GM12878 (cell line): Measurements from ENCODE around the gene ACP3.

Source experiments
- ATF7 ChIP-seq: fragments of 450-650 bp; IDR thresholded peaks from 2 replicates; pipeline ENCODE4 v1.6.1; 2016; ENCODE audit warnings: low read depth, mild to moderate bottlenecking
- BACH1 ChIP-seq: fragments of 450-650 bp; IDR thresholded peaks from 2 replicates; pipeline ENCODE4 v1.6.1; 2017; ENCODE audit warnings: mild to moderate bottlenecking, borderline replicate concordance
- CHD4 ChIP-seq: fragments of 200-600 bp; sonication (generic); IDR thresholded peaks from 2 replicates; pipeline ENCODE4 v1.6.1; 2016; ENCODE audit warnings: mild to moderate bottlenecking
- HCFC1 ChIP-seq: fragments of 150-350 bp; IDR thresholded peaks from 2 replicates; pipeline ENCODE4 v1.6.1; 2014; ENCODE audit warnings: low read length
- MEF2A ChIP-seq: IDR thresholded peaks from 2 replicates; pipeline ENCODE4 v1.6.1; 2011; ENCODE audit warnings: low read depth, mild to moderate bottlenecking, low read length, moderate library complexity; ENCODE audit not compliant: insufficient read depth
- MXI1 ChIP-seq: fragments of 150-350 bp; IDR thresholded peaks from 2 replicates; pipeline ENCODE4 v1.6.1; 2011; ENCODE audit warnings: low read depth, mild to moderate bottlenecking, inconsistent platforms, low read length, improper control_type of control experiment
- NBN ChIP-seq: fragments of 450-650 bp; IDR thresholded peaks from 2 replicates; pipeline ENCODE4 v1.6.1; 2016
- POLR2A ChIP-seq: IDR thresholded peaks from 2 replicates; pipeline ENCODE4 v1.6.1; 2011; ENCODE audit warnings: low read depth, mild to moderate bottlenecking, low read length
- SIX5 ChIP-seq: IDR thresholded peaks from 2 replicates; pipeline ENCODE4 v1.6.1; 2011; ENCODE audit warnings: mild to moderate bottlenecking, low read depth, low read length, moderate library complexity; ENCODE audit not compliant: severe bottlenecking
- TF ChIP-seq, protein P1 (sequence below): IDR thresholded peaks from 2 replicates; pipeline ENCODE4 v1.6.1; 2011; ENCODE audit warnings: mild to moderate bottlenecking, low read depth, low read length, moderate library complexity; ENCODE audit not compliant: insufficient replicate concordance
- TF ChIP-seq, protein P2 (sequence below), 3 experiments: IDR thresholded peaks in 2 of 3; conservative IDR thresholded peaks in 1 of 3; 2 replicates each; pipeline ENCODE4 v1.5.1; 2011; ENCODE audit warnings: low read depth in 3 of 3, low read length in 3 of 3, mild to moderate bottlenecking in 3 of 3, control low read depth in 2 of 3, moderate library complexity in 2 of 3, inconsistent platforms in 1 of 3, mixed read lengths in 1 of 3; ENCODE audit not compliant: control insufficient read depth in 2 of 3, insufficient read depth in 1 of 3; ENCODE audit errors: extremely low read depth in 1 of 3
- TF ChIP-seq, protein P3 (sequence below): IDR thresholded peaks from 2 replicates; pipeline ENCODE4 v1.6.1; 2011; ENCODE audit warnings: borderline replicate concordance, low read depth, mild to moderate bottlenecking, moderate library complexity, mixed read lengths, low read length; ENCODE audit not compliant: insufficient read depth; ENCODE audit errors: extremely low read length

DNA sequence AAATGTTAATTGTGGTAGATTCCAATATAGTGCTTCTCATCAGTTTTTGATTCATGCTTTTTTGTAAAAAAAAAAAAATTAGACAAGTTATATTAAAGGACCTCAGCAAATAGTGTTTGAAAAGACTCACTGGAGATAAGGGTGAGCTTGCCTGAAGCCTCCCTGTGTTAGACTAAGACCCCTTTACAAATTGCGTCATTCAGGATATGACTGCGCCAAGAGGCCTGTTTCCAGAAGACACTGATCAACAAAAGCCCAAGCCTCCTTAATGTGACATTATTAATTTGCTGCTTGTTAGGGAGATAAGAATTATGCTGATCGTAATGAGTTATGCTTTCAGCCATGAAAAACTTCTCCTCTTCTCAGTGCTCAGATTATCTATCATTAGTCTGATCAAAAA is 87.1 kb downstream of the ACP3 start:
- TF ChIP-seq, protein P1, sequence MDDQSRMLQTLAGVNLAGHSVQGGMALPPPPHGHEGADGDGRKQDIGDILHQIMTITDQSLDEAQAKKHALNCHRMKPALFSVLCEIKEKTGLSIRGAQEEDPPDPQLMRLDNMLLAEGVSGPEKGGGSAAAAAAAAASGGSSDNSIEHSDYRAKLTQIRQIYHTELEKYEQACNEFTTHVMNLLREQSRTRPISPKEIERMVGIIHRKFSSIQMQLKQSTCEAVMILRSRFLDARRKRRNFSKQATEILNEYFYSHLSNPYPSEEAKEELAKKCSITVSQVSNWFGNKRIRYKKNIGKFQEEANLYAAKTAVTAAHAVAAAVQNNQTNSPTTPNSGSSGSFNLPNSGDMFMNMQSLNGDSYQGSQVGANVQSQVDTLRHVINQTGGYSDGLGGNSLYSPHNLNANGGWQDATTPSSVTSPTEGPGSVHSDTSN = no peak
- no peak for TF ChIP-seq BACH1
- TF ChIP-seq, protein P2, sequence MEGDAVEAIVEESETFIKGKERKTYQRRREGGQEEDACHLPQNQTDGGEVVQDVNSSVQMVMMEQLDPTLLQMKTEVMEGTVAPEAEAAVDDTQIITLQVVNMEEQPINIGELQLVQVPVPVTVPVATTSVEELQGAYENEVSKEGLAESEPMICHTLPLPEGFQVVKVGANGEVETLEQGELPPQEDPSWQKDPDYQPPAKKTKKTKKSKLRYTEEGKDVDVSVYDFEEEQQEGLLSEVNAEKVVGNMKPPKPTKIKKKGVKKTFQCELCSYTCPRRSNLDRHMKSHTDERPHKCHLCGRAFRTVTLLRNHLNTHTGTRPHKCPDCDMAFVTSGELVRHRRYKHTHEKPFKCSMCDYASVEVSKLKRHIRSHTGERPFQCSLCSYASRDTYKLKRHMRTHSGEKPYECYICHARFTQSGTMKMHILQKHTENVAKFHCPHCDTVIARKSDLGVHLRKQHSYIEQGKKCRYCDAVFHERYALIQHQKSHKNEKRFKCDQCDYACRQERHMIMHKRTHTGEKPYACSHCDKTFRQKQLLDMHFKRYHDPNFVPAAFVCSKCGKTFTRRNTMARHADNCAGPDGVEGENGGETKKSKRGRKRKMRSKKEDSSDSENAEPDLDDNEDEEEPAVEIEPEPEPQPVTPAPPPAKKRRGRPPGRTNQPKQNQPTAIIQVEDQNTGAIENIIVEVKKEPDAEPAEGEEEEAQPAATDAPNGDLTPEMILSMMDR (IDR thresholded peaks at IDR 0.05 in 2 of 3, conservative IDR thresholded peaks at IDR 0.05 in 1 of 3; ENCODE audit: control insufficient read depth in 2 of 3, extremely low read depth in 1 of 3, insufficient read depth in 1 of 3, low read depth in 3 of 3, low read length in 3 of 3) = no peak
- no peak for TF ChIP-seq ATF7
- no peak for TF ChIP-seq NBN
- no peak for TF ChIP-seq POLR2A
- TF ChIP-seq HCFC1 = no peak
- TF ChIP-seq SIX5 = no peak
- TF ChIP-seq MXI1 = no peak
- no peak for TF ChIP-seq MEF2A
- TF ChIP-seq CHD4 = no peak
- TF ChIP-seq, protein P3, sequence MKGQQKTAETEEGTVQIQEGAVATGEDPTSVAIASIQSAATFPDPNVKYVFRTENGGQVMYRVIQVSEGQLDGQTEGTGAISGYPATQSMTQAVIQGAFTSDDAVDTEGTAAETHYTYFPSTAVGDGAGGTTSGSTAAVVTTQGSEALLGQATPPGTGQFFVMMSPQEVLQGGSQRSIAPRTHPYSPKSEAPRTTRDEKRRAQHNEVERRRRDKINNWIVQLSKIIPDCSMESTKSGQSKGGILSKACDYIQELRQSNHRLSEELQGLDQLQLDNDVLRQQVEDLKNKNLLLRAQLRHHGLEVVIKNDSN = no peak
